Activated CD4-positive, alpha-beta T cell treated with anti-CD3 and anti-CD28 coated beads, Interleukin-2, amount 50 U/mL, for 48 hours (primary cell): ENCODE data around the gene ECE2.
A peak's percentile ranks its signal among the peaks of the same experiment; 100 is the strongest.

Source experiments
- DNase-seq, 2 experiments: peaks; one replicate each; pipeline ENCODE4 v3.0.0-alpha.2; 2020

The ECE2 gene

DNA sequence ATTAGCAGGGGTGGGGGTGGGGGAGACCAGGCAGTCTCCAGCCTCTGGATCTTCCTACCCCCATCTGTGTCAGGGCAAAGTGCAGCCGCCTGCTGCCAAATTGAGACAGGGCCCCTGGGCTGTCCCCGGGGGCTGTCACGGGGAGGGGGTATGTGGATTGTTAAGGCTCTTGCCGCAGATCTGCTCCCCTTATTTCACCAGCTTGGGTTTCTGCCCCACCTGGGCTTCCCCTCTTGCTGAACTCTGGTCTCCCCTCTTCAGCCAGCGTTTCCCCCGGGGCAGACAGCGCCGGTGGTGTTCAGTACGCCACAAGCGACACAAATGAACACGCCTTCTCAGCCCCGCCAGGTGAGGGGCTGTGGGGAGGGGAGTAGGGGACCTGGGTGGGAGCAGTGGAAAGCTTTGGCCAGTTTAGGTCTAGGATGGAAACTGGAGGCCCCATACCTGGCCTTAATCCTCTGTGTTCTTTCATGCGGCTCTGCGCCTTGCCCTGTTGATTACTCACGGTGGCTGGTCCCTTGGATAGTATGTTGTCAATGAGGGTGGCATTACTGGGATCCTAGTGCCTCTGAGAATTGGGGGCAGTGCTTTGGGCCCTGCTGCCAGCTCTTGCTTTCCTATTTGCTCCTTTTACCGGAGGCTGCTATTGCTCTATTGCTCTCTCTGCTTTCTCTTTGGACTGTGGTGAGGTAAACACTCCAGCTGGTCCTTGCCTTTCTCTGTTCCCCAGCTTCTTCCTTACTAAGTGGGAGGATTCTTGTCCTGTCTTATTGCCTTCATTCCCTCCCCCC is 40.2 kb downstream of the ECE2 start:
- no peak for DNase-seq

DNA sequence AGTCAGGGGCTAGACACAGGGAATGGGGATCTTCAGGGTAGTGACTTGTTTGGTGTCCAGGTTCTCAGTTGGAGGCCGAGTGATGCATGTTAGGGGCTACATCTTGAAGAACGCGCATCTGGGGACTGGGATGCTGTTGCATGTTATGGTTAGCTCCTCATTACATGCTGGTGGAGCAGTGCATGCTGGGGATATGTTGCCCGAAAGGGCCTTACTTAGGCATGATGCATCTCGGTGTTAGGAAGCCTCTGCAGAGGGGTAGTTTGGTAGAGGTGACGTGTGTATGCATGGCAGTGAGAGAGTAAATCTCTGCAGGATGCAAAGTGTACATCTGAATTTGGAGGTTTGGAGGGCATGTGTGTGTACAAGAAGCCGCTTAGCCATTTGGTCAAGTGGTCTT is 41.0 kb downstream of the ECE2 start:
- DNase-seq, result no peak

DNA sequence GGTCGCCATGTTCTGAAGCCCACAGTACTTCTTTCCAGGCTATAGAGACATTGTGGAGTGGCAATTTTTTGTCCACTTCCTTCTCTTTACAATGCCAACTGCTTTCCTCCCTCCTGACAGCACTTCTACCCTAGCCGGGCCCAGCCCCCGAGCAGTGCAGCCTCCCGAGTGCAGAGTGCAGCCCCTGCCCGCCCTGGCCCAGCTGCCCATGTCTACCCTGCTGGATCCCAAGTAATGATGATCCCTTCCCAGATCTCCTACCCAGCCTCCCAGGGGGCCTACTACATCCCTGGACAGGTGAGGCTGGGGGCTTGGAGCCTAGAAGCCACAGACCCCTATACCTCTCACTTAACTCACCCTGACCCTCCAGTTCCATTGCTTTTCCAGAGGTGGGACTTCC is 41.4 kb downstream of the ECE2 start:
- DNase-seq, result no peak

DNA sequence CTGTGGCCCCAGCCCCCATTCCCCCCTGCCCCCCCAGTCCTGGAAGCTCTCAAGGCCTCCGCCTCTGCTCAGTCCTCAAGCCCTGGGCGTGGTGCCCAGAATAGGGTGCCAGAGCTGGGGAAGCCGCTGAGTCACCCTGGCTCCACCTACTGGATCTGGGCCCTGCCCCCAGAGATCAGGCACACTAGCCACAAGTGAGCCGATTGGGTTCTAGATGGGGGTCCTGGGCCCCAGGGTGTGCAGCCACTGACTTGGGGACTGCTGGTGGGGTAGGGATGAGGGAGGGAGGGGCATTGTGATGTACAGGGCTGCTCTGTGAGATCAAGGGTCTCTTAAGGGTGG is 44.3 kb downstream of the ECE2 start:
- DNase-seq, result peak; percentile 57 to 66

DNA sequence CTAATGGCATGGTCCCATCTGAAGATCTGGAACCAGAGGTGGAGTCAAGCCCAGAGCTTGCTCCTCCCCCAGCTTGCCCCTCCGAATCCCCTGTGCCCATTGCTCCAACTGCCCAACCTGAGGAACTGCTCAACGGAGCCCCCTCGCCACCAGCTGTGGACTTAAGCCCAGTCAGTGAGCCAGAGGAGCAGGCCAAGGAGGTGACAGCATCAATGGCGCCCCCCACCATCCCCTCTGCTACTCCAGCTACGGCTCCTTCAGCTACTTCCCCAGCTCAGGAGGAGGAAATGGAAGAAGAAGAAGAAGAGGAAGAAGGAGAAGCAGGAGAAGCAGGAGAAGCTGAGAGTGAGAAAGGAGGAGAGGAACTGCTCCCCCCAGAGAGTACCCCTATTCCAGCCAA is 45.8 kb downstream of the ECE2 start:
- DNase-seq, result no peak

DNA sequence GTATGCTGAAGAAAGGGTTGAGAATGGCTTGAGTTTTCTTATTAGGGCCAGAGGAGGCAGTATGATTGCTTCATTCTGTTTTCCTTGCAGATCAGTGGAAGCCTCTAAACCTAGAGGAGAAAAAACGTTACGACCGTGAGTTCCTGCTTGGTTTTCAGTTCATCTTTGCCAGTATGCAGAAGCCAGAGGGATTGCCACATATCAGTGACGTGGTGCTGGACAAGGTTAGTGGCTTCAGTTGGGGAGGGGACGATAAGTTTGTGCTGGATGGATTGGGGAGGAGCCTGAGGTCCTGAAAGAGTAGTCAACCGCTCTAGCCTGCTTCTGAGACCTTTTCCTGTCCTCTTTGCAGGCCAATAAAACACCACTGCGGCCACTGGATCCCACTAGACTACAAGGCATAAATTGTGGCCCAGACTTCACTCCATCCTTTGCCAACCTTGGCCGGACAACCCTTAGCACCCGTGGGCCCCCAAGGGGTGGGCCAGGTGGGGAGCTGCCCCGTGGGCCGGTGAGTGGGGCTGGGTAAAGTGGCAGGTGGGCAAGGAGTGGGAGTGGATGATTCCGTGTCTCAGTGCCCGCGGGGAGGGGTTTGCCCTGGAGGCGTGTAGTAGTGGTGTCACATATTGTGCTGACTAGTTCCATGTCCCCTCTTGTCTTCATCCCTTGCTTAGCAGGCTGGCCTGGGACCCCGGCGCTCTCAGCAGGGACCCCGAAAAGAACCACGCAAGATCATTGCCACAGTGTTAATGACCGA is 47.1 kb downstream of the ECE2 start:
- DNase-seq, result no peak

DNA sequence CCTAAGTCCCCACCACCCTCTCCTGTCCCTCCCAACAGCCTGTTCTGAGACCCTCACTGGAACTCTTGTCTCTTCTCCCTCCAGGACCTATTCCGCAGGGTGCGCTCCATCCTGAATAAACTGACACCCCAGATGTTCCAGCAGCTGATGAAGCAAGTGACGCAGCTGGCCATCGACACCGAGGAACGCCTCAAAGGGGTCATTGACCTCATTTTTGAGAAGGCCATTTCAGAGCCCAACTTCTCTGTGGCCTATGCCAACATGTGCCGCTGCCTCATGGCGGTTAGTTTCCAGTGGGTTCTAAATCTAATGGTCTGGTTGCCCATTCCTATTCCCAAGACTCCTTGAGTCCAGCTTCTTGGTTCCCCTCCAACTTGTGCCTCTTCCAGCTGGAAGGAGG is 47.9 kb downstream of the ECE2 start:
- DNase-seq, result no peak

DNA sequence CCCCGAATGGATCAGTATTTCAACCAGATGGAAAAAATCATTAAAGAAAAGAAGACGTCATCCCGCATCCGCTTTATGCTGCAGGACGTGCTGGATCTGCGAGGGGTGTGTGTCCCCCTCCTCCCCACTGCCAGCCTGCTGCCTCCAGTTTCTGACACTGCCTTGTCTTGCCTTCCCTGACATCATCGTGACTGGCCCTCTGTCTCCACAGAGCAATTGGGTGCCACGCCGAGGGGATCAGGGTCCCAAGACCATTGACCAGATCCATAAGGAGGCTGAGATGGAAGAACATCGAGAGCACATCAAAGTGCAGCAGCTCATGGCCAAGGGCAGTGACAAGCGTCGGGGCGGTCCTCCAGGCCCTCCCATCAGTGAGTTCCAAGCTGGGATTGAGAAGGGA is 49.4 kb downstream of the ECE2 start:
- no peak for DNase-seq

DNA sequence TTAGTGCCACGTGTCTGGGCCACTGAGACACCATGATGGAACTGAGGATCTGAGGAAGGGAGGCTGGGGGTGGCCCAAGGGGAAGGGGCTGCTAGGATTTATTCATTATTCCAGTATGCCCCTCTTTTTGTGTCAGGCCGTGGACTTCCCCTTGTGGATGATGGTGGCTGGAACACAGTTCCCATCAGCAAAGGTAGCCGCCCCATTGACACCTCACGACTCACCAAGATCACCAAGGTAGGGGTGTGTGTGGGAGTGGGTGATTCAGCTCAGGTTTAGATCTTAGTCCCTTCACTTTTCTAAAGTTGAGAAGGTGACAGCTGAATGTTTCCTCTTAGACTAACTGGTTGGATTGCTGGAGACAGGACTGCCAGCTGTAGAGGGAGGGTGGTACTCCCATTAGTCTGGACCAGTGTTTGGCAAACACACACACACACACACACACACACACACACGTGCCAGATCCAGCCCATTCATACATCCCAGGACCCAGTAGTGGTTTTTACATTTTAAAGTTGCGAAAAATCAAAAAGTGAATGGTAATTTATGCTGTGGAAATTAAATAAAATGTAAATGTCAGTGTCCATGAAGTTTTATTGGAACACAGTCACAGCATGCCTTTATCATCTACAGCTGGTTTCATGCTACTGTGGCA is 50.0 kb downstream of the ECE2 start:
- peak; percentile 41 to 51 for DNase-seq

DNA sequence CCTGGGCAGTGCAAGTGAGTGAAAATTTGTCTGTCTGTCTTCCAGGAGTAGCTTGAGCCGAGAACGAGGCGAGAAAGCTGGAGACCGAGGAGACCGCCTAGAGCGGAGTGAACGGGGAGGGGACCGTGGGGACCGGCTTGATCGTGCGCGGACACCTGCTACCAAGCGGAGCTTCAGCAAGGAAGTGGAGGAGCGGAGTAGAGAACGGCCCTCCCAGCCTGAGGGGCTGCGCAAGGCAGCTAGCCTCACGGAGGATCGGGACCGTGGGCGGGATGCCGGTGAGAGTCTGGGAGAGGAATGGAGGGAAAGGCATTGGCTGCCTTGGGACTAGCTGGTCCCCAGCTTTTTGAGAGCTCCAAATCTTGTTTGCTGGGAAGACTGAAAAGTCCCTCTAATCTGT is 51.3 kb downstream of the ECE2 start:
- DNase-seq, result no peak

DNA sequence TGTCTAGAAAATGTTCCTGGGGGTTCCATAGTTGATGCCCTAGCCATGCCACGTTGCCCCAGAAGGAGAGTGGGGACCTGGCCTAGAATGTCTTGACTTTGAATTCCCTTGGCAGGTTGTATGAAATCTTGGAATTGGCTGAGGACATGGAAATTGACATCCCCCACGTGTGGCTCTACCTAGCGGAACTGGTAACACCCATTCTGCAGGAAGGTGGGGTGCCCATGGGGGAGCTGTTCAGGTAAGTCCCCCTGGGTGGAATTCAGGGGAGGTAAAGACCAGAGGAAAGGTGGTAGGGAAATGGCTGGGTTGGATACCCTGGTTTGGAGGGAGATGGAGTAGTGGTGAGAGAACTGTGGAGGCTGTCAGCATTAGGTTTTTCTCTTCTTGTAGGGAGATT is 52.7 kb downstream of the ECE2 start:
- DNase-seq, result no peak

DNA sequence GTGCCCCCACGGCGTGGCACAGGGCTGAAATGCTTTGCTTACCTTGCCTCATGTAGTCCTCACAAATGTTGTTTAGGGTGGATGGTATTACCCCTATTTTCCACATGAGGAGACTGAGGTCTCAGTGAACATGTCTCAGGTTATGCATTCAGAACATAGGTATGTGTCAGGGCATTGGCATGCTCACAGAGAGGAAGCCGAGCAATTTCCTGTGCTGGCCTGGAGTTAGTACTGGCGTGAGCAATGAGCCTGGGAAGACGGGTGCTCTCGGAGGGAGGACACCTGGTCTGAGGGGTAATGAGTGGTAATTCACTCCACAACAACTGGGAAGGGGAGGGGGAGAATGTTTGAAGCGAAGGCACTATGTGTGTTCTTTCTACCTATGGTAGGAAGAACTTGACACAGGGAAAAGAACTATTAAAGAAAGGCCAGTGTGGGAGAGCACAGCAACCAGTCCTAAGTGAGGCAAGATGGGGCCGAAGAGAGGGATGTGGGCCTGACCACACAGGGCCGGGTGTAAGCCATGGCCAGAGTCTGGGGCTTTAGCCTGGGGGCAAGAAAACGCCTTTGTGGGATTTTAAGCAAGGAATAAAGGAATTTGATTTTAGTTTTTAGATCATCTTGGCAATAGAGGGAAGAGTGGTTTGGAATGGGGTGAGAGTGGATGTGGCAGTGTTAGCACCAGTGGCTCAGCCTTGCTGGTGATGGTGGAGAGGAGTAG is 56.7 kb downstream of the ECE2 start:
- DNase-seq, result no peak

DNA sequence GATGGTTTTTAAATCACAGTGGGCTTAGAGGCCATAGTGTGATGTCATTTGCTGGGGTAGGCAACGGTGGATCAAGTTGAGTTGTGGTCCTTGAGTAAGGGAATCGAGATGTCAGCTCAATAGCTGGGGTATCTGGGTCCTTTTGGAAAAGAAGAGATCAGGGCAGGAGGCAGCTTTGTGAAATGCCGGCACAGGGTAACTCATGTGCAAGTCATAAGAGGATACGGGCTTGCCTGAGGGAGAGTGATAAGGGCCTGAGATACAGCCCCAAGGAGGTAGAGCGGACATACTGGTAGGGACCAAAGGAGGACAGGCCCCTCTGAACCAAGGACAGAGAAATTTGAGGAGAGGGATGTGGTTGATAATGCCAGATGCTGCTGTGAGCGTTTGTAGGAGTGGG is 57.4 kb downstream of the ECE2 start:
- DNase-seq, result no peak

DNA sequence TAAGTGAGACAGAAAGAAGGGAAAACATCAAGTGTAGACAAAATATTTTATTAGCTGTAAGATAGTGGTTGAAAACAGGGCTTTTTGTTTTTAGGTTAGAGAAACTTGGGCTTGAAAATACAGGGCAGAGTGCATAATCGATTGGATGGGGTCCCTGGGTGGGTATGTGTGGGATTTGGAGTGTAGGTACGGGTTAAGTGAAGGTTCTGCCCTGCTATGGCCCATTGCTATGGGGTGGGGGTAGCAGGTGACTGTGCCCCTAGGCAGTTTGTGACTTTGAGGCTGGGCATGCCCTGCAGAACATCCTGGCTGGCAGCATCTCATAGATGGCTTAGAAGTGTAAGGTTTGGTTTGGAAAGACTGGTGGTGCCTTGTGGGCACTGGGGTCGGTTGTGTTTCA is 57.9 kb downstream of the ECE2 start:
- no peak for DNase-seq

DNA sequence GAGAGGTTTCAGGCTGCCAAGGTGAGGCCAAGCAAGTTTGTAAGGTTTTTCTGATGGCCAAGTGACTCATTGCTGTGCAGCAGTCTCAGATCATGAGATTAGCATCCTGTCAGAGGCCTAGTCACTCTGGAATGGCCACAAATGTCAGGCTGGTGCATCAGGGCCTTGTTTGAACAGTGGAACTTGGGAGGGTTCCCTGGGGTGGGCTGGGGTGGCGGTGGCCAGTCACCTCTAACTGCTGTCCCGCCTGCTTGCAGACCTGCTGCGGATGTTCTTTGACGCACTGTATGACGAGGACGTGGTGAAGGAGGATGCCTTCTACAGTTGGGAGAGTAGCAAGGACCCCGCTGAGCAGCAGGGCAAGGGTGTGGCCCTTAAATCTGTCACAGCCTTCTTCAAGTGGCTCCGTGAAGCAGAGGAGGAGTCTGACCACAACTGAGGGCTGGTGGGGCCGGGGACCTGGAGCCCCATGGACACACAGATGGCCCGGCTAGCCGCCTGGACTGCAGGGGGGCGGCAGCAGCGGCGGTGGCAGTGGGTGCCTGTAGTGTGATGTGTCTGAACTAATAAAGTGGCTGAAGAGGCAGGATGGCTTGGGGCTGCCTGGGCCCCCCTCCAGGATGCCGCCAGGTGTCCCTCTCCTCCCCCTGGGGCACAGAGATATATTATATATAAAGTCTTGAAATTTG is 58.8 kb downstream of the ECE2 start:
- DNase-seq, result peak; percentile 34 to 57

DNA sequence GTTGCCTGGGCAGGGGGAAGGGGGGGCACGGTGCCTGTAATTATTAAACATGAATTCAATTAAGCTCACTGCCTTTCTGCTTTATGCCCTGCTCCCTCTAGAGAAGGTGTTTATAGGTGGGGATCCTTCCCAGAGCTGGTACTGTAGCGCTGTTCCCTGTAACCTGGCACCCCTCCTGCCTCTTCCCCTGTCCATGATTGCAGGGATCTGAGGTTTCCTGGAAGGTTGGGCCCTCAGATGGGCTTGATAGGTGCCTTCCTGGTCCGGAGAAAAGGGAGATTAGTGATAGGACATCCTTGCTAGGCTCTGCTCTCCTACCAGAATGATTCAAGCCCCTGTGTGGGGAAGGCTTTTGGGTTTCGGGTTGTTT is 59.5 kb downstream of the ECE2 start:
- no peak for DNase-seq

DNA sequence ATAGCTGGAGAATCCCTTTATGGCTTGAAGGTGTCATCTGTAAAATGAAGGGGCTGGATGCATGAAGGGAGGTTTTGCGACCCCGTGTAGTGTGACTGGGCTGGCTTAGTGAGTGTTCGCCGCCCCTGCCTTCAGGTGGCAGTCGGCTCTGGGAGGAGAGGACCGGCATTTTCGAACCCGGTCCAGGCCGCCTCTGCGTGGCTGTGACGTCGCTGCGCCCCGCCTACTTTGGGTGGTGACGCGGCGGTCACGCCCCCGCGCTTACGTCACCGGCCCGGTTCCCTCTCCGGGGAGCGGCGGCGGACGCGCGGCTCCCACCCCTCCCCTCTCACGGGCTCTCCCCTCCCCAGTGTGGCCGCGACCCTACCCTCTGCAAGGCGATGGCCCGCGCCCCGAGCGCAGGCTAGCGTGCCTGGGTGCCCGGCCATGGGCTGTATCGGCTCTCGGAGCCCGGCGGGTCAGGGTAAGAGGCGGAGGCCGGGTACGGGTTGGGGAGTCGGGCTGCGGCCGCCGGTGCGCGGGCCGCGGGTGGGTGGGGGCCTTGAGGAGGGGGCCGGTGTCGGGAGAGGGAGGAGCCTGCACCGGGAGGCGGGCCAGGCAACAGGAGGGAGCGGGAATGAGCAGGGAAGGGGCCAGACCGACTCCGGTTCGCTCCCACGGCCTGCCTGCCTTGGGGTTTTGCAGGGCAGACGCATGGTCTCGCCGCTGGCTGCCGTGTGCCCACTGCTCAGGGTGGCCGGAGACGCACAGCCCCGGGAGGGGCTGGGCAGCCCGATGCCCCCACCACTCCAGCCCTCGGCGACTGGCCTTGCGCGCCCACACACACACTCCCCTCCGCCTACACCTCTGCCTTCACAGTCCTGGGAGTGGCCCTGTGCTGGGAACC is 60.1 kb downstream of the ECE2 start:
- DNase-seq, result peak; percentile 87 to 89

DNA sequence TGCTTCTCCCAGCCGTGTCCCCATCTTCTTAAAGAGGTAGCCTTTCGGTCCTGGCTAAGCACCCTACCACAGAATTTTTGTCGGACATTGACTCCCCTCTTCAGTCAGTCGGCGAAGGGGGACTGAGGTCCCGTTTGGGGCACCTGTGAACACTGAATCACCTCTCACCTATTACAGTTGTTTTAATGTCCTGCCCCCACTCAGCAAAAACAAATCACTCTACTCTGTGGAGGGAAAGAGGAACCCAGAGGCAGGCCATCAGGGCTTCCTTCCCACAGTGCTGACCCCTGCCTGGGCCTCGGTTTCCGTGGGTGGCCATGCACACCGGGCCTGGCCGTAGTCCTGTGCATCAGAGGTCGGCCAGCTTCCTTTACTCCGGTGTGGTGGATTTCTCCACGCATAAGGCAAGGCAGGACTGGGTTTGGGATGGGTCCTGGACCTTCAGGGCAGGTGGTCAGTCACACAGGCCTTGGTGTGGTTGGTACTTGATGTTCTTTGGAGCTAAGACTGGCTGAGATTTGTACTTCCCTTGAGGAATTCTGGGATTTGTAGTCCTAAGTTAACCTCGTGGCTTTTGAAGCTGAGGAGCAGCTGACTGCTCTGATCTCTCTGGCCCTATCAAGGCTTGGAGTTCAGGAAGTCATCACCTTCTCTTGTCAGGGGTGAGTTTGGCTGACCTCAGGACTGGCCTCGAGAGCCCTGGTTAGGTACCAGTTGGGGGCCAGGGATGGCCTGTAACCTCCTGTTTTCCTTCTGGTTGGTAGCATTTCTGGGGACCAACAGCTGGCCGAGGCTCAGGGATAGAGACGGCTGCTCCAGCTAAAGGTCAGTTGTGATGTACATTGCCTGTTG is 61.0 kb downstream of the ECE2 start:
- DNase-seq, result no peak

DNA sequence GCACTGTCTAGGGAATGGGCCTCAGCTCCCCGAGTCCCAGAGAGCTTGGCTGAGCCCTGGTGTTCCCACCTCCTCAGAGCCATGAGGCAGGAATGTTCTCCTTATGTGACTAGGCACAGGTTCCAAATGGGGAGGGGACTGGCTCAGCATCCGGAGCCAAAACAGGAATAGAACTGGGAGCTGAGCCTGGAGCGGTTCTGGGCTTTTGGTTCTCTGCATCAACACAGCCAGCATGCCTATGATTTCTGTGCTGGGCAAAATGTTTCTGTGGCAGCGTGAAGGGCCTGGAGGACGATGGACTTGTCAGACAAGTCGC is 61.5 kb downstream of the ECE2 start, which contains the start of gene FAM131A:
TSS of gene FAM131A (plus strand) at position 202 of the 316 bp plus-strand sequence. CDS start at position 233, 31 bp downstream.
- DNase-seq, result no peak

DNA sequence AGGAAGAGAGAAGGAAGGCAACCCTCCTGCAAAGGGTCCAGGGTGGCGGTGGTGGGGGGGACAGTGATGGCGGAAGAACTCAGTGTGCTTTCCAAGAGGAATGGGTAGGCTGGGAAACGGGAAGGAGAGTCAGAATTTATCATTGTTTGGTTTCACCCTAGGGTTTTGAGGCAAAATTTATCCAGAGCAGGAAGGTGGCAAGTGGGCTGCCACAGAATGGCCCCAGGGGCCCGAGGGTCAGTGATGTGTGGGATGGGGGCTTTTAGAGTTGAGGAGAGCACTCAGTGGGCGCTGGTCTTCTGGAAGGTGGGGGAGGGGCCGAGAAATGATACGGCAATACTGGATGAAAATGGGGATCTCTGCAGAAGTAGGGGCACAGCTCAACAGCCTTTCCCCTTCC is 62.2 kb downstream of the ECE2 start:
- DNase-seq, result no peak

DNA sequence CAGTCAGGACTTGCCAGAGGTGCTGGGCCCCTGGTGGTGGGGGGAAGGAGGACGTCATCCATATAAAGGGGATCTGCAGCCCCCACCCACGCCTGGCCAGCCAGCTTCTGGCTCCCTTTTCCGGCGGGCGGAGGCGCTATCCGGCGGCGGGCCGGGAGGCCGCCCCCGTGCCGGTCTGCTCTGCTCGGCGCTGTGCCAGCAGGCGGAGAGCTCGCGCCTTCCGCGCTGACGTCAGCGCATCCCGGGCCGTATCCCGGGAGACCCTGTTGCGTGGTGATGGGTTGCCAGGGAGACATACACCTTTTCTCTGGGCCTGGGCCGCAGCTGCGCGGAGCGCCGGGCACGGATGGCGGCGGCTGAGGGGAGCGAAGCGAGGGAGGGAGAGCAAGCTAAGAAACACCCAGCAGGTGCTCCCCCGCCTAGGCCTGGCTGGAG is 62.7 kb downstream of the ECE2 start:
- no peak for DNase-seq
